Hepatocyte (in vitro differentiated cells): ENCODE data around the gene ST8SIA1. TPM values are rescaled to one million over a fixed set of nuclear protein-coding genes. Genes with fewer than 3 reads are reported as not detected.

ENCODE experiments used
- DNase-seq: peaks from one replicate; pipeline ENCODE4 v3.0.0-alpha.2; 2016; ENCODE audit warnings: low spot score
- H2AFZ ChIP-seq: fragments of 200-600 bp; sonication (generic); 2 replicates; pipeline ENCODE4 v1.6.0; 2016; ENCODE audit warnings: antibody characterized with exemption, mild to moderate bottlenecking
- H3K27ac ChIP-seq: fragments of 200-600 bp; sonication (generic); 2 replicates; pipeline ENCODE4 v1.5.1; 2016; ENCODE audit warnings: mild to moderate bottlenecking
- H3K27me3 ChIP-seq: fragments of 200-600 bp; sonication (generic); 2 replicates; pipeline ENCODE4 v1.6.1; 2016
- H3K36me3 ChIP-seq: fragments of 200-600 bp; sonication (generic); replicated peaks from 2 replicates; pipeline ENCODE4 v1.5.1; 2016; ENCODE audit warnings: low read depth; ENCODE audit not compliant: insufficient read depth
- H3K4me1 ChIP-seq: fragments of 200-600 bp; sonication (generic); 2 replicates; pipeline ENCODE4 v1.5.1; 2016; ENCODE audit warnings: mild to moderate bottlenecking, moderate library complexity; ENCODE audit not compliant: insufficient read depth
- H3K4me2 ChIP-seq: fragments of 200-600 bp; sonication (generic); 2 replicates; pipeline ENCODE4 v1.6.0; 2016
- H3K4me3 ChIP-seq: fragments of 200-600 bp; sonication (generic); 2 replicates; pipeline ENCODE4 v1.5.1; 2016; ENCODE audit warnings: mild to moderate bottlenecking
- H3K79me2 ChIP-seq: fragments of 200-600 bp; sonication (generic); 2 replicates; pipeline ENCODE4 v1.6.0; 2017; ENCODE audit warnings: mild to moderate bottlenecking
- H3K9me2 ChIP-seq: fragments of 200-600 bp; sonication (generic); replicated peaks from 2 replicates; pipeline ENCODE4 v1.6.0; 2017; ENCODE audit warnings: mild to moderate bottlenecking; ENCODE audit not compliant: insufficient read depth
- H3K9me3 ChIP-seq: fragments of 200-600 bp; sonication (generic); 2 replicates; pipeline ENCODE4 v1.5.1; 2016; ENCODE audit warnings: low read depth, mild to moderate bottlenecking
- H4K20me1 ChIP-seq: fragments of 200-600 bp; sonication (generic); 2 replicates; pipeline ENCODE4 v1.6.0; 2016; ENCODE audit warnings: mild to moderate bottlenecking; ENCODE audit not compliant: insufficient read depth, poor library complexity, severe bottlenecking
- EZH2 ChIP-seq: fragments of 200-600 bp; sonication (generic); IDR thresholded peaks from 2 replicates; pipeline ENCODE4 v1.6.1; 2016; ENCODE audit warnings: antibody characterized with exemption, mild to moderate bottlenecking, borderline replicate concordance
- EZH2phosphoT487 ChIP-seq: fragments of 200-600 bp; sonication (generic); IDR thresholded peaks from one replicate; pipeline ENCODE4 v1.6.1; 2018; ENCODE audit warnings: antibody characterized with exemption, mild to moderate bottlenecking, low read depth, moderate library complexity; ENCODE audit not compliant: unreplicated experiment, severe bottlenecking
- WGBS: methylation state at CpG from one replicate; pipeline ENCODE4 v1.1.6; 2016; ENCODE audit warnings: low lambda C conversion rate; ENCODE audit errors: missing lambda C conversion rate; 5-methylcytosine and 5-hydroxymethylcytosine counted together
- polyA plus RNA-seq: library from polyadenylated mRNA; unstranded; fragments of >200 nt; fragmentation: Nextera tagmentation; extraction: Ambion mirVana; gene quantifications from 2 replicates; pipeline ENCODE4 v1.2.1, GENCODE V29; 2016
- total RNA-seq: library from RNA; depleted of rRNA; stranded (reverse); fragments of >200 nt; gene quantifications from 2 replicates; pipeline ENCODE4 v1.2.3, GENCODE V29; 2014
- TF ChIP-seq, protein P1 (sequence below): fragments of 200-600 bp; sonication (generic); IDR thresholded peaks from 2 replicates; pipeline ENCODE4 v1.5.1; 2016; ENCODE audit warnings: antibody characterized with exemption, mild to moderate bottlenecking; ENCODE audit not compliant: poor library complexity

Gene ST8SIA1
- total and polyA plus RNA-seq, 2 experiments from 2014 or later = 0.88 to 2.0 TPM

DNA sequence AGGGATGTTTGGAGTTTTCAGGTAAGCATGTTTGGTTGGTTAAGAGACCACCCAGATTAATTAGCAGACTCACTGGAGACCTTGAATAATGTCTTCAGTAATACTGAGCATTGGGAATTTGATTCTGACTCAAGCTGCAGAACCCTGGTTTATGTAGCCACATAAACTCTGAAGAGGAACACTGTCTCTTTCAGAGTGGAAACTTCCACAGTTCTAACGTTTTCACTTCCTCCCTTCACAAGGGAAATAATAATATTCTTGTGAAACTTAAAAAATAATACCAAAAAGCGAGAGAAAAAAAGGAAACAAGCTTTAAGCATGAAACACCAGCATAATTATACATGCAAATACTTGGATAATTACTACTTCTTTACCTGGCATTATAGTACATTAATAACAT lies 40.0 kb upstream of the ST8SIA1 start:
- H3K4me3 ChIP-seq = no peak overlapping the region
- 72% methylated on average over 2 of the region's 2 CpGs for WGBS
- no peaks in the 10 kb centered on the region for H3K9me3 ChIP-seq
- H3K4me2 ChIP-seq = no peak overlapping the region
- no peaks in the 10 kb centered on the region for H3K9me2 ChIP-seq
- no peak overlapping the region for H2AFZ ChIP-seq
- no peaks in the 10 kb centered on the region for H3K36me3 ChIP-seq
- H3K79me2 ChIP-seq = no peaks in the 10 kb centered on the region
- no peaks in the 10 kb centered on the region for H4K20me1 ChIP-seq
- DNase-seq = no peak
- no peak overlapping the region for H3K27ac ChIP-seq
- TF ChIP-seq EZH2 (no peak), EZH2phosphoT487 (no peak)
- TF ChIP-seq, protein P1, sequence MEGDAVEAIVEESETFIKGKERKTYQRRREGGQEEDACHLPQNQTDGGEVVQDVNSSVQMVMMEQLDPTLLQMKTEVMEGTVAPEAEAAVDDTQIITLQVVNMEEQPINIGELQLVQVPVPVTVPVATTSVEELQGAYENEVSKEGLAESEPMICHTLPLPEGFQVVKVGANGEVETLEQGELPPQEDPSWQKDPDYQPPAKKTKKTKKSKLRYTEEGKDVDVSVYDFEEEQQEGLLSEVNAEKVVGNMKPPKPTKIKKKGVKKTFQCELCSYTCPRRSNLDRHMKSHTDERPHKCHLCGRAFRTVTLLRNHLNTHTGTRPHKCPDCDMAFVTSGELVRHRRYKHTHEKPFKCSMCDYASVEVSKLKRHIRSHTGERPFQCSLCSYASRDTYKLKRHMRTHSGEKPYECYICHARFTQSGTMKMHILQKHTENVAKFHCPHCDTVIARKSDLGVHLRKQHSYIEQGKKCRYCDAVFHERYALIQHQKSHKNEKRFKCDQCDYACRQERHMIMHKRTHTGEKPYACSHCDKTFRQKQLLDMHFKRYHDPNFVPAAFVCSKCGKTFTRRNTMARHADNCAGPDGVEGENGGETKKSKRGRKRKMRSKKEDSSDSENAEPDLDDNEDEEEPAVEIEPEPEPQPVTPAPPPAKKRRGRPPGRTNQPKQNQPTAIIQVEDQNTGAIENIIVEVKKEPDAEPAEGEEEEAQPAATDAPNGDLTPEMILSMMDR = no peak
- no peaks in the 10 kb centered on the region for H3K4me1 ChIP-seq
- H3K27me3 ChIP-seq = no peaks in the 10 kb centered on the region

DNA sequence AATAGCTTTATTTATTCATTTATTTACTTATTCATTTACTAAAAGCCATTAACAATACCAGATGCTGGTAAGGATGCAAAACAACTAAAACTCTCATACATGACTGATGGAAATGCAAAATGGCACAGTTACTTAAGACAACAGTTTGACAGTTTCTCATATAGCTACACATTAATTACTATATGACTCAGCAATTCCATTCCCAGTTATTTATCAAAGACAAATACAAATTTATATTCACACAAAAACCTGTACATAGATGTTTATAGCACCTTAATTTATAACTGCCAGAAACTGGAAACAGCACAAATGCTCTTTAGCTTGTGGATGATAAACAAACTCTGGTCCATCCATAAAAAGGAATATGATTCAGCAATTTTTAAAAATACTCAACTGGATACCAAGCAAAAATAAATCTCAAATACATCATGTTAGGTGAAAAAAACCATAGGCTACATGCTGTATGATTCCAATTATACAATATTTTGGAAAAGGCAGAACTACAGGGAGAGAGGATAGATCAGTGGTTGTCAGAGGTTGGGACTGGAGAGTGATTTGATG lies 37.9 kb upstream of the ST8SIA1 start:
- no peaks in the 10 kb centered on the region for H3K4me1 ChIP-seq
- no peak for DNase-seq
- no peak for TF ChIP-seq EZH2phosphoT487
- TF ChIP-seq, protein P1 = no peak
- no peak for TF ChIP-seq EZH2

DNA sequence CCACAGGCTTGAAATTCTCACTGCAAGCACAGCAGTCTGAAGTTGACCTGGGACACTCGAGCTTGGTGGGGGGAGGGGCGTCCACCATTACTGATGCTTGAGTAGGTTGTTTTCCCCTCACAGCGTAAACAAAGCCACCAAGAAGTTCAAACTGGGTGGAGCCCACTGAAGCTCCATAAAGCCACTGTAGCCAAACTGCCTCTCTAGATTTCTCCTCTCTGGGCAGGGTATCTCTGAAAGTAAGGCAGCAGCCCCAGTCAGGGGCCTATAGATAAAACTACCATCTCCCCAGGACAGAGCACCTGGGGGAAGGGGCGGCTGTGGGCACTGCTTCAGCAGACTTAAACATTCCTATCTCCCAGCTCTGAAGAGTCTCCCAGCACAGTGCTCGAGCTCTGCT lies 31.7 kb upstream of the ST8SIA1 start:
- H3K36me3 ChIP-seq = no peaks in the 10 kb centered on the region
- TF ChIP-seq, protein P1 = no peak
- TF ChIP-seq EZH2phosphoT487 = no peak
- no peak for TF ChIP-seq EZH2
- no peaks in the 10 kb centered on the region for H3K9me2 ChIP-seq
- H3K4me1 ChIP-seq = no peaks in the 10 kb centered on the region
- H4K20me1 ChIP-seq = no peaks in the 10 kb centered on the region
- H3K79me2 ChIP-seq = no peaks in the 10 kb centered on the region
- no peak overlapping the region for H3K4me3 ChIP-seq
- no peak for DNase-seq
- H2AFZ ChIP-seq = no peak overlapping the region
- WGBS = 66% methylated on average over 5 of the region's 5 CpGs
- no peaks in the 10 kb centered on the region for H3K27me3 ChIP-seq
- H3K9me3 ChIP-seq = no peaks in the 10 kb centered on the region
- no peak overlapping the region for H3K27ac ChIP-seq
- no peak overlapping the region for H3K4me2 ChIP-seq

More for the DNA sequence above, 37.9 kb upstream of the ST8SIA1 start:
- Histone ChIP-seq H3K9me2 (no peaks in the 10 kb centered on the region), H3K36me3 (no peaks in the 10 kb centered on the region), H3K4me3 (no peak overlapping the region), H3K79me2 (no peaks in the 10 kb centered on the region), H3K4me2 (no peak overlapping the region), H3K27ac (no peak overlapping the region), H3K27me3 (no peaks in the 10 kb centered on the region), H4K20me1 (no peaks in the 10 kb centered on the region), H2AFZ (no peak overlapping the region), H3K9me3 (no peaks in the 10 kb centered on the region)

DNA sequence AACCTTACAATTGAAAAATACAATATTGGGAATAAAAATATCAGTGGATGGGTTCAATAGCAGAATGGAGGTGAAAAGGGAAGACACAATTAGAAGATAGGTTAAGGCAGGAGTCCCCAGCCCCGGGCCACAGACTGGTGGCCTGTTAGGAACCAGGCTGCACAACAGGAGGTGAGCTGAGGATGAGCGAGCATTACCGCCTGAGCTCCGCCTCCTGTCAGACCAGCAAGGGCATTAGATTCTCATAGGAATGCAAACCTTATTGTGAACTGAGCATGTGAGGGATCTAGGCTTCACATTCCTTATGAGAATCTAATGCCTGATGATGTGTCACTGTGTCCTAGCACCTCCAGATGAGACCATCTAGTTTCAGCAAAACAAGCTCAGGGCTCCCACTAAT lies 27.3 kb upstream of the ST8SIA1 start:
- Histone ChIP-seq H3K9me3 (no peaks in the 10 kb centered on the region), H3K4me3 (no peak overlapping the region), H3K27me3 (no peaks in the 10 kb centered on the region), H2AFZ (no peak overlapping the region), H3K79me2 (no peaks in the 10 kb centered on the region), H3K4me1 (no peaks in the 10 kb centered on the region), H4K20me1 (no peaks in the 10 kb centered on the region), H3K36me3 (no peaks in the 10 kb centered on the region), H3K4me2 (no peak overlapping the region), H3K27ac (no peak overlapping the region), H3K9me2 (no peaks in the 10 kb centered on the region)
- no peak for DNase-seq
- TF ChIP-seq EZH2phosphoT487 (no peak), EZH2 (no peak)
- TF ChIP-seq, protein P1 = no peak
- WGBS = 68% methylated on average over 4 of the region's 4 CpGs
